ENCODE measurements around the gene IL17B. TPM values are rescaled to one million over a fixed set of nuclear protein-coding genes. Genes with fewer than 3 reads are reported as not detected.

Gene IL17B
- polyA plus RNA-seq, 1 donor, result 316 TPM

DNA sequence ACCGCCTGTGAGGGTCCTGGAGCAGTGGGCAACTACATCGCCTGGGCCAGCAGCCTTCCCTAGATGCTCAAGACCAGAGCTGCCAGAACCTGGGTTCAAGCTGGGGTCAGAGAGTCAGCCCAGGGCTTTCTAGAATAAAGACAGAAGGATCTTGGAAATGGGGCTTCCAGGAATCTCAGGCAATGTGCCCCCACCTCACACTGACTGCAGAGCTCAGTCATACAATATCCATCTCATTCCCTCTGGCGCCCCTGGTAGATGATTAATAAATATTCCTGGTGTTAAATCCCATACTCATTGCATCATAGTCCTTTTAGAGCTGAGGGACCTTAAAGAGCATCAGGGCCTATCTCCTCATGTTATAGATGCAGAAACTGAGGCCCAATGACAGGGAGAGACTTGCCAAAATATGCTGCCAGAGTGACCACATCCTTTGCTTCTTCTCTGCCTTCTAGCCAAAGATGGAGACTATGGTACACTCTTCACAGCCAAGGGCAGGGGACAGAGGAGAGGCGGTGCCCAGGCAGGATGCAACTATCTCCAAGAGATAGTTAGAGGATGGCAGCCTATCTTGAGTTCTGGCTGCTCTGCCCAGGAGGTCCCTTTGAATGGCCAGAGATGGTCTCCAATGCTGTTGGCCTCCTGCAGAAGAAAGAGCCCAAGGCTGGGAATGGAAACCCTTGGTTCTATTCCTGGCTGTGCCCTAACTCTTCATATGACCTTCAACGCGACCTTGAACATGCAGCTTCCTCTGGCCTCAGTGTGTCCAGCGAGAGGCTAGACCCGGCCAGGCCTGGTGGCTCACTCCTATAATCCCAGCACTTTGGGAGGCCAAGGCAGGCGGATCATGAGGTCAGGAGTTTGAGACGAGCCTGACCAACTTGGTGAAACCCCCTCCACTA is 36.2 kb upstream of the IL17B start:
- DNase-seq (ENCODE audit: low read depth), result no peak

GRCh38 chr5:149414405-149415065 is 35.4 kb upstream of the IL17B start:
- no peak for DNase-seq (ENCODE audit: low read depth)

- DNase-seq (ENCODE audit: low read depth), result no peak
Measured at GRCh38 chr5:149413477-149414210, 34.6 kb upstream of the IL17B start.

DNA sequence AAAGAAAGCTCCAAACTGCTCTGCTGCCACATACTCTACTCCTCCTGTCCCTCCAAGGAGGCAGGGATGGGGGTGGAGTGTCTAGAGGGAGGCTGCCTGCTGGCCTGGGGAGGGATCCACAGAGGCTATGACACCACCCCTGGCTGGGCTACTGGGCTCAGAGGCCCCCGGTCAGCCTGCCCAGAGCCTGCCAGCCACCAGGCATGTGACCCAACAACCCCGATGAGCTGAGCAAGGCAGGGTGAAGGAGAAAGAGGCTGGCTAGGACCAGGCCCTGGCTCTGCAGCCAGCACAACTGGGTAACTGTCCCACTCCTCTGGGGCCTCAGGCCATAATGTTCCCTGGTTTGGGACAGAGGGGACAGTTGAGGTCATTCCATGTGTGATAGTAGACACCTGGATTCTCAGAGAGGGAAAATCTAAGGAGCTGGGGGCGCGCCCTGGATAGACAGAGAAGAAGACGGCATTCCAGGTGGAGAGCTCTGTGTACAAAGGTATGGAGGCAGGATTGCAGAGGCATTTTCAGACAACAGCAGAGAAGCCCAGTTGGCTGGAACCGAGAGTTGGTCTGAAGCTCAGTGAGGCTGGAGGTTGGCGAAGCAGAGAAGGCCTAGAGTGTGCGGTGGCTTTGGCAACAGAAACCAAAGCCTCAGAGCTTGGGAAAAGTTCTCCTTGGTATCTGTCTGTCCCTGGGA is 33.8 kb upstream of the IL17B start:
- no peak for DNase-seq (ENCODE audit: low read depth)

DNA sequence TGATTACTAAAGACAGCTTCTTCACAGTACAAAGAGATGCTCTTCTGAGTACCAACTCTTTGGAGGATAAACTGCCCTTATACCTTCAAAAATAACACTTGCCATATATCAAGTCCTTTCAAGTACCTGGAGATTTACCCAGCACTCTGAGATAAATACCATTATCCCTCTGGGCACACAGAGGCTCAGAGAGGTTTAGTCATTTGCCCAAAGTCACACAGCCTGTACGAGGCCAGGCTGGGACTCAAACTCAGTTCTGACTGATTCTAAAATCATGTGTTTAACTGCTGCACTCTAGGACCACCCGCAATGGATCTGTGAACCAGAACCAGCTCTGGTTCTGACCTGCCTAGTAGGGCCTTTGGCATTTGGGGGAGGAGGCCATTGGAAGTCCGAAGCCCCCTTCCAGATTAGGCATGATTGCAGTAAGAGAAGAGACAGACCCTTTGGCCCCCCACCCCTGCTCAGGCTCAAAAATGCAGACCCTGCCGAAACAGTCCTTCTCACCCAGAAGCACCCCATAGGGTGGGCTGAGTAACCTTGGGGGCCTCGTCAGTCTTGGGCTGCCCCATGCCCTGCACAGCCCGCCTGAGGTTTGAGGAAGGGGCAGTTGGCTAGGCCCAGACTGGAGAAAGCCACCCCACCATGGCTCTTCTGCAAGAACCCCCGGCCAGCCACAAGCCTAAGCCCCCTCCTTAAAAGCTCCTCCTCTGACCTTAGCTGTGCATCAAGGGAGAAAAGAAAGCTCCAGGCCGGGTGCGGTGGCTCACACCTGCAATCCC is 32.8 kb upstream of the IL17B start:
- DNase-seq (ENCODE audit: low read depth), result no peak

DNA sequence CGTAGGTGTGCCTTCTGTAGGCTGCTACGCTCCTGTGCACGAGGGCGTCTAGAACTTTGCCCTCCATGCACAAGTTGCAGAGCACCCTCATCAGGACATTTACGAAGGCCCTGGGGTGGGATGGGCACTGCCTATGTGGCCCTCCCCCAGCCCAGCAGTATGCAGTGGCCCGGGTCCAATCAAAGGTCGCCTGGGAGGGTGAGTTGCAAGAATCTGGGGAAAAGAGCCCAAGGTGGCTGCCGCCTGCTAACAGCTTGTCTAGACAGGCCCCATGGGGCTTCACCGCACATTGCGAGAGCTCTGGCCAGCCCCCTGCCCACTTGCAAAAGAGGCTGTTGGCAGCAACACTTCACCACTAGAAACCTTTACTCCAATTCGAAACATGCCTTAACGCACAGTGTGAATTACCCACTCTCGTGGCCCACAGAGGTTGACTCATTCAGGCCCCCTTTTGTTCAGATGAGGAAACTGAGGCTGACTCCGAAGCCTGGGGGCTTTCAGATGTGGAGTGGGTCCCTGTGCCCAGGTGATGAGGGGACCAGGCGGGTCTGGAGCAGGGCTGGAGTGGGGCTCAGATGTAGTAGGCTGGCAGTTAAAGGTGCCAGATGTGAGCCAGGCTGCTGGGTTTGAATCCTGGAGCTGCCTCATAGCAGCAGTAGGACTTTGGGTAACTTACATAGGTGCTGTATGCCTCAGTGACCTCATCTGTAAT is 31.8 kb upstream of the IL17B start:
- DNase-seq (ENCODE audit: low read depth), result no peak

DNA sequence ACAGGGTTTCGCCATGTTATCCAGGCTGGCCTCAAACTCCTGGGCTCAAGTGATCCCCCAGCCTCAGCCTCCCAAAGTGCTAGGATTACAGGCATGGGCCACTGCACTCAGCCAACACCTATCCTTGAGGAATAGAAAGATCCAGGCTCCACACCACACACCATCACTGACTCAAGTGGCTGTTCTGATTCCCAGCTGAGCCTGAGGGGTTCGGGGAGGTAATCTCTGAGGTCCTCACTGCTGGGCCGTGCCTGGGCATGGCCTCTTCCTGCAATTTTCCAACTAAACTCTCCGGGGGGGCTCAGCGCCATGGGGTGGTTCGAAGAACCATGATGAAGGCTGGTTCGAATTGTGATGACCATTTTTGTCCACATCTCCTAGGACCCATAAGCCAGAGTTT is 31.0 kb upstream of the IL17B start:
- DNase-seq (ENCODE audit: low read depth), result no peak

DNA sequence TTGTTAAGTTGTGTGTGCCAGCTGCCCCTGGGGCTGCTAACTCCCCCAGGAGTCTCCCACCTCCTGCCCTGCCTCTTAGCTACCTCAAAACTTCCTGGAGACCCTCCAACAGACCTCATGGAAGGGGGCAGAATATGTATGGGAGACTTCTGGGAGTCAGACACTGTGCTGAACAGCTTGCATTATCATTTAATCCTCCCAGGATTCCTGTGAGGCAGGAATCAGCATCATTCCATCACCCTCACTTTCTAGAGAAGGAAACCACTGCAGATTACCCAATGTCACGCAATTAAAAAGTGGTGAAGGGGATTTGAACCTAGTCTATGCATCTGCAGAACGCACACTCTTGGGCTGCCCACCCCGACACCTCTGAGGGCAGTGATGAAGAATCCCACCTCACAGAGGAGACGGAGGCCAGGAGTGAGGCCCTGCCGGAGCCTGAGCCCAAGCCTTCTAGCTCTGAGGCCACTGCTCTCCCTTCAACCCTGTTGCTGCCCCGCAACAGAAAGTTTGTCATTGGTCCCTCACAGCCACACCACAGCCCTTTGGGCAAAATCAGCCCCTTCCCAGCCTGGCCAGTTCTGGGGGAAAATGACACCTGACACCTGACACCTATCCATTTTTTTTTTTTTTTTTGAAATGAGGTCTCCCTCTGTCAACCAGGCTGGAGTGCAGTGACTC is 30.3 kb upstream of the IL17B start:
- DNase-seq (ENCODE audit: low read depth), result no peak

DNA sequence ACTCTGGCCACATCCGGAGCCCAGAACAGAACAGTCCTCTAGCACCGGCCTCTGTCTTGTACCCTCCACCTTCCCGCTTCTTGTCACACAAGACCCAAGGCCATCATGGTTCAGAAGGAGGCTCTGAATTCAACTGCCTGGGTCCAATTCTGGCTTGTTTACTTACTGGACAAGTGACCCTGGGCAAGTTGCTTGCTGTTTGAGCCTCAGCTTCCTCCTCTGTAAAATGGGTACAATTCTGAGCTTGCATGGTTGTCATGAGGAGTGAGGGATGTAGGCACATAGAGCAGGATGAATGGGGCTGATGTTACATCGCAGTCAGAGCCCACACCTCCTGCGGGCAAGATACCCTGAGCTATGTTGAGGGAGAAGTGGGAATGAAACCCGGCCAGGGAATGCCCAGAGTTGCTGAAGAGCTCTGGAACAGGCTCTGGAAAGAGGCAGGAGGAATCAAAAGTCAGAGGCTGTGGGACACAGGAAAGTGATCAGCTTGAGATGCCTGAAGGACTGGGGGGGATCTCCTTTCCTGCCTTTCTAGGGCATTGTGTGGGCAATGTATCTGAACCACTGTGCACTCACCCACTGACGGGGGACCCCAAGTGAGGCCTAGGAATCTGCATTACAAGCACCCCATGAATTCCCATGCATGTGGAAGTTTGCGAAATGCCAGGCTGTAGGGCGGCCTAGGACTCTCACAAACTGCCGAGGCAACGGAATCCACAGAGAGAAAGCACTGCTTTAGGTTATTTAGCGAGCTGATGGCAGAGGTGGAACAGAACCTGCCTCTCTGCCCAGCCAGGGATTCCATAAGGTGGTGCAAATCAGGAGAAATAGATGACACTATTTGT is 29.4 kb upstream of the IL17B start:
- no peak for DNase-seq (ENCODE audit: low read depth)

GRCh38 chr5:149407323-149408251 is 28.5 kb upstream of the IL17B start:
- DNase-seq (ENCODE audit: low read depth), result no peak

- DNase-seq (ENCODE audit: low read depth), result no peak
Measured at GRCh38 chr5:149406979-149407306, 27.9 kb upstream of the IL17B start.

DNA sequence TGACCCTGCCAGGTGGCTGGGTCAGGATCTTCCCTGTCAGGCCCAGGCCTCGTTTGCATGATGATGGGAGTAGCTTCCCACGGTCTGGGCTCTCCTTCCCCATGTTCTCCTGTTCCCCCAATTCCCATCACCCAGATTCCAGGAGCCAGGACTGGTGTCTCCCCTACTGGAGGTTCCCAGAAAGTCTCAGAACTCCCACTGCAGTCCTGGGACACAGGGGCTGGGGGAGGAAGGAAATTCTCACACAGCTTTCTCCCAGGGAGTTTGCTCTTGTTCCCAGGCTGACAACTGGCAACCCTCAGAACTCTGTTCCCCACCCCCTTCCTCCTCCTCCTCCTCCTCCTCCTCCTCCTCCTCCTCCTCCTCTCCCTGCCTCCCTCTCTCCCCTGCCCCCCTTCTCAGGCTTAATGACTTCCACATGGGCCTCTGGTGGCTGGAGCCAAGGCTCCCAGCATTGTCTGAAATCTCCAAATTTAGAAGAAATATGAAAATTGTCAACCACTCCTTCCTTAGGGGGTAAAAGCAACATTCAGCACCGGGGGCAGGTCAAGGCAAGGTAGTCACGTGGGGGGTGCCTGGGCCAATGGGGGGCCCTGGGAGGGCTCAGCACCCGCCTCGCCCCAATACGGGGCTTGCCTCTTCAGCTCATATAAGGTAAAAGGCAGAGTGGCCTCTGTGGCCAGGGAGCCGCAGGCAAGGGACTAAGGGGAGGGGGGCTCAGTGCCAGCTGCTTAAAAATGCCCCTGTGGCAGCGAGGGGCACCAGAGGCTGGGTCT is 27.3 kb upstream of the IL17B start:
- peak; percentile 64 for DNase-seq (ENCODE audit: low read depth)

DNA sequence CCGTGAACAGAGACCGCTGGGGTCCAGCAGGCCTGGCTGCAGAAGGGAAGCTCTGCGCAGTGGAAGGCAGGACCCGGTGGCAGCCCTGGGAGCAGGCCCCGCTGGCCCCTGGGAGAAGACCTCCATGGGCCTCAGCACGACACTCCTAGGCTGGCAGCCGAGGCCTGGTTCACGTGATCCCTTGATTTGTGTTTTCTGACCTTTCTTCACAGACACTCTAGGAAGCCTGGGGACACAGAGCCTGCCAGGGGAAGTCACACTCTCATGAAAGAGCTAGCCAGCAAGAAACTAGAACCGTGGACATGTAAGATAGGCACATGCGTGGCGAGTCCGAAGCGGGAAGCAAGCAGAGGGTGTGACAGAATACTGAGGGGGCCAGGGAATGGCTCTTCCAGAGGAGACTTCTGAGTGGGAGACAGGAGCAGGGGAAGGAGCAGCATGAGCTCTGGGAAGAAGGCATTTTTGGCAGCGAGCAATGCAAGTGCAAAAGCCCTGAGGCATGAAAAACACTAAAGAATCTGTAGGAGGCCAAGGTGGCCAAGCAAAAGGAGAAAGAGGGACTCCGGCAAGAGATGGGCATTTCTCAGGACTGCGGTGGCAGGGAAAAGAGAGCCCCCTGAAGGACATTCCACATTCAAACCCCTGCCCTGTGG is 26.6 kb upstream of the IL17B start:
- DNase-seq (ENCODE audit: low read depth), result no peak

DNA sequence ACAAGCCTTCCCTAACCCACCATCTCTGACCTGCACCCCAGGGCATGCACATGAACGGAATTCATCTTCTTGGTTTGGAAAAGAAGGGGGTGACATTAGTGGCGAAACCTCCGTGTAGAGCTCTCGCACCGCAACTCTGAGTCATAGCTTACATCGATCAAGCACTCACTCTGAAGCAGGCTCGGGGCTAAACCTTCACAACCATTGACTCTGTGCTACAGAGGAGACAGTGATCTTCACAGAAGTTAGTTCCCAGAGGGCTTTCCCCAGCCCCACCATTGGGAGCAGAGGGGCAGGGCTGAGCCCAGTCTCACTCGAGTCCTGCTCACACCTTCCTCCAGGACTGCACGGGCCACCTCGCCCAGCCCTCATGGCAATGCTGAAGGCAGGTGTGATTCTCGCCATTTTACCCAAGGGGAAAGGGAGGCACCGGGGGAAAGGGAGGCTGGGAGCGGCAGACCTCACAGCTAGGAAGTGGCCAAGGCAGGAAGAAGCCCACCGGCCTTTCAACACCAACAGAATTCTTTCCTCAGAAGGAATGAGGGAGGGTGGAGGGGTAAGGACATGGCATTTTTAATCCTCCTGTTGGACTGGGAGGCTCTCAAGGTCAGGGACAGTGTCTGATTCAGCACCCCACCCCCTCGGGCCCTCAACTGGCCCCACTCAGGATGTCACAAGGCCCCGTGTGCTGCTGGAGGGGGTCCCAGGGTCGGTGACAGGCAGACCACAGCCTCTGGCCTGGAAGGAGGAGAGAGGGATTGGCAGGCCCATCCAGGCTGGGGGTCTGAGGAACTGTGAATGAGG is 25.9 kb upstream of the IL17B start:
- DNase-seq (ENCODE audit: low read depth), result no peak

GRCh38 chr5:149403923-149404745 is 25.0 kb upstream of the IL17B start:
- no peak for DNase-seq (ENCODE audit: low read depth)

Data from forelimb muscle (tissue), 1 donor.